ENCODE data around the gene IQSEC3.
"Not testable (repeated sequence)": the region's sequence is repeated elsewhere in the genome, so short reads cannot be mapped to it uniquely, and the experiment has no call there.

The IQSEC3 gene

DNA sequence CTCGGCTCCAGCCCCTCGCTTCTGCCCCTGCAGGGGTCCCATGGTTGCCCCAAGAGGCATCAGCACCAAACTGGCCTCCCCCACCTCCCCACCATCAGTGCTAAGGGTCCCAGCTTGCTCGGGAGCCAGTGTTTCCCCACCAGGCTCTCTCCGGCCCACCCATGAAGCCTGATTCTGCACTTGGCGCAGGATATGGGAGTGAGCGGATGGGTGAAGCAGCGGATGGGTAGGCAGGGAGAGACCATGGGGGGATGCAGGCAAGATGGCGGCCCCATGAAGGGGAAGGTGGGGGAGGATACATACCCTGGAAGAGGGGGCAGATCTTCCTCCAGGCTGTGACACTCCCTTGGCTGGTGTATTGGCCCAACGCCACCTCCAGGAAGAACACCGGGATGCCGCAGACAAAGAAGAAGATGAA, 137.7 kb downstream of the IQSEC3 start:
- no peak for DNase-seq

DNA sequence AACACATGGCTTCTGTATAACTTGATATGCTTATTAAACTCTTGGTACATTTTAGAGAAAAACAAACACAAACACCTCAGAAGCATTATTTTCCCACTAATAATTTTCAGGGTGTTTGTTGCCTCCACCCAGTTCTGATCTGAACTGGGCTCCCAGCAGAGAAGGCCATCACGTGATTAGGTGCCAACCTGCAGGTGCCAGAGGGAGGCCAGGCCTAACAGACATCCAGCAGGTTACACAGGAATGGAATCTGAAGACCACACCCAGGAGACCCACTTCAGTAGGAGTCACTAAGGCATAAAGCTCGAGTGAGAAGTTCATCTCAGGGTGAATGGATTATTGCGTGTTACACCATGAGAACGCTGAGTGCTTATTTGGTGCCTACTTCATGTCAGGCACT, 138.5 kb downstream of the IQSEC3 start:
- no peak for DNase-seq

DNA sequence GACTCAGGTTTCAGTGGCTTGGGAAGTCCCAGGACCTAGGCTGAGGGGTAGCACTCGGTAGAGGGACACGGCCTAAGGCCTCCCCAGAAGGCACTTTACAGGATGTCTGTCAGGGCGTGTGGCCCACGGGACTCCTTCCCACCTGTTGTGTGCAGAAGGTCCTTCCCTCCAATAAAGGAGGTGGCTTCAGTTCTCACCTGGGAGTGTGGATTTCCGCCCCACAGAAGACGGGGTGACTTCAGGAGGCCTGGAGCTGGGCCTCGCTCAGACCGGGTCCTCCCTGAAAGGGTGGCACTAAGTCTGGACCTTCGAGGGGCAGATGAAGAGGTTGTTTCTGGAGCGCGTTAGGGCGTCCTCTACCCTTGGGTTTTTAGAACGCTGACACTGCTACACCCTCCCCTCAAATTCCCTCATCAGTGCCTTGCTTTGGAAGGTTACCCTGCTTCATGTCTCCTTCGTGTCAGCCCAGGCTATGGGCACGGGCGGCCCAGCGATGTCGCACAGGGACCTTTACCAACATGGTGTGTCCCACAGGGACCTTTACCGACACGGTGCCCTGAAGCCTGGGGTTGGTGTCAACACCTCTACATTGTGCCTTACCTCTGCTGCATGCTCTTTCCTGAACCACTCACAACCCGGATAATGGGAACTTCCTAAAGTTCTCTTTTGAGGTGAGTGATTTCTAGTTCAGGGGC, 140.3 kb downstream of the IQSEC3 start:
- DNase-seq = no peak

DNA sequence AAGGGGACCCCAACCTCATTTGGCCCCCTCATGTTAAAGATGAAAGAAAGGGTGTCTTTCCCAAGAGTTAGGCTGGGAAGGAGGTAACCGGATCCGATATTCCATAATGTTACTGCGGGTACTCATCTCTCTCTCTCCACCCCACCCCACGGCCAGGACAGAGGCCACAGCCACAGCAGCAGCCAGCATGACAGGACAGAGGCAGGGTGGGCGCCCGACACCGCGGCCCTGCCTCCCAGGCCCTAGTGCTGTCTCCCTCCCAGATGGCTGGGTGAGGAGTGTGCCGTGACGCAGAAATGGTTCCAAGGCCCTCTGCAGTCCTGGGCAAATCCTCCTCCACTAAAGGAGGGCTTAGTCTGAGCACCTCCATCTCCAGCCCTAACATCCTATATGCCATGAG, 141.2 kb downstream of the IQSEC3 start:
- no peak for DNase-seq

DNA sequence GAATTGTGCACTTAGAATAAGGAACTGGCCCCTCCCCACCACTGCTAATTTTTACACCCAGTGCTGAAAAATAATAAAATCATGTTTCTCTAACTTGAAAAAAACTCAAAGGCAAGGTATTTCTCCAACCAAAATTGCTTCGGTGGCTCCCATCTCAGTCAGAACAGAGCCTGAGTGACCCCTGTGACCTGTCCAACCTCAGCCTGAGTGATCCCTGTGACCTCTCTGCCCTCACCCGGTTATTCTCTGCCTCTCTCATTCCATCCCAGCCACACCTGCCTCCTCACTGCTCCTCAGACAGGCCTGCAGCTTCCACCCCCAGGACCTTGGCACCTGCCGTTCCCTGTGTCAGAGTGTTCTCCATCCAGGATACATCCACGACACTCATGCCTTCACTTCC, 142.2 kb downstream of the IQSEC3 start:
- DNase-seq = no peak

DNA sequence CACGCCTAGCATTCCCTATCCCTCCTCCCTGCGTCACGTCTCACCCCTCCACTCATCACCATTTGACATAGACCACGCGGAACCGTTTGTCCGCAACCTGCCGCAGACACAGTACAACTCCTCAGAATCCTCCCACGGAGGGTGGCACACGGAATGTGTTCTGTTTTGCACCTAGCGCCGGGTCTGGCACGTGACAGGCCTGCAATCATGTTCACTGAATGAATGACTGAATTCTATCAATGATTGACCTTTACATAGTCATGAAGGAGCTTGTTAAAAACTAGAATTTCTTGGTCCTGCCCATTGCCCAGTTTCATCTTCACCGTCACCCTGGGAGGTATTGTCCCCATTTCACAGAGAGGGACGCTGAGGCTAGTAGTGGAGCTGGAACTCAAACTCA, 142.7 kb downstream of the IQSEC3 start:
- no peak for DNase-seq

DNA sequence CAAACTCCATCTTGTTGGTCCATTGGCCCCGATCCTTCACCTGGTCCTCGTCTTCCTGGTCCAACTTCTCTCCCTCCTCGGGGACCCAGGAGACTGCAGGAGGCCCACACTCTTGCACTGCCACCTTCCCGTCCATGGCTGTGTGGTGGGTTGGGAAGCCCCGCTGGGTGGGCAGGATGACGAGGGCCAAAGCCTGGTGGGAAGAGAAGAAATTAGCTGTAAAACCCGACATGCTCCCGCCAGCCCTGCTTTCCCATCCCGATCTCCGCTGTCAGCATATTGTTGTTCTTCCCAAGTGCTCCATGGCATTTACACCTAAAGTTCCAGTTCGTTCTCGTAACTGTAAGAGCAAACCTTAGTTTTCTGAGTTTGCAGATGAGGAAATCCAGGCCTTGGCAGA, 143.3 kb downstream of the IQSEC3 start:
- no peak for DNase-seq

DNA sequence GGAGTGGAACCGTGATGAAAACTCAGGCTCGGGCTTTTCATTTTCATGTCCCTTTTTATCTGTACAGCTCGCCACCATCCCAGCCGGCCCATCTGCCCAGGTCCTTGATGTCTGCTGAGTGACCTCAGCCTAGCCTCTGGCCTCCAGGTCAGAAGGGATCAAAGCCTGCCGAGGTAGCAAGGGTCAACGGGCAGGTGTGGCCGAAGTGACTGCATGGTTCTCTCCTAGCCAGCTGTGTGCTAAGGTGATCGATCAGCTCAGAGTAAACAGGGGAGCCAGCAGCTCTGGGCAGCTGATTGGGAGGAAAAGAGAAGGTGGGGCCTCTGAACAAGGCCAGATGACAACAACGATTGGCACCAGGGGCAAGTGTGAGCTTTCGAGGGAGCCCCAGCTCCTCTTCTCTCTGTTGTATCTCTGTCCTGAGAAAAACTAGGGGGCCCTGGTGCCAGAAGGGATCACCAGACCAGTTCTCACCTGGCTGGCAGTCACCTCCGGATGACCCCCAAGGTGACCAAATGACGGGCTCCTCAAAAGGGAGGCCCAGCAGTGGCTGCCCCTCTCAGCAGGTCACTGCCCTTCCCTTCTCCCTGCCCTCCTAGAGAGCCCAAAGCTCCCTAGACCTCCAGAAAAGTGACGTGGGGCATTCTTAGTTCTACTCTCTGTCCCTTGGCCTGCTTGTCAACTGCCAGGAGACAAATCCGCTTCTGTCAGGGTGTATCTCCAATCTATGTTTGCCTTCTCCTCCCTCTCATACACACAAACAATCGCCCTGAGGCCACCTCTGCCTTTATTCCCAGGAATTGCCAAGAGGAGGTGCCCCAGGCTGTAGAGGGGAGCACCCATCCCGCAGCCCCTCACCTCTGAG, 143.9 kb downstream of the IQSEC3 start:
- no peak for DNase-seq

DNA sequence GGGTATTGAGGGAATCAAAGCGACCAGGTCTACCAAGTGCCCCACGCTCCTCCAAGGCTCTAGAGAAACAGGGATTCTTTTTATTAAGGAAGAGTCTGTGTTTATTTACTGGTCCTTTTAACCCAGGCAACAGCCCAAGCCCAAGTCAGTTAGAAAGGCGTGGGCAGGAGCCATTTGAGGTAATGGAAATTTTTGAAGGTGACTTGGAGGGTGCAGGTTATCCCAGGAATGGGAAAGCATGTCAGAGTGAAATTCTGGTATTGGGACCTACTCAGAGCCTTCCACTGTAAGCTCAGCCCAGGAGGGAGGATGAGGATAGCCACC, 144.5 kb downstream of the IQSEC3 start:
- DNase-seq = no peak

DNA sequence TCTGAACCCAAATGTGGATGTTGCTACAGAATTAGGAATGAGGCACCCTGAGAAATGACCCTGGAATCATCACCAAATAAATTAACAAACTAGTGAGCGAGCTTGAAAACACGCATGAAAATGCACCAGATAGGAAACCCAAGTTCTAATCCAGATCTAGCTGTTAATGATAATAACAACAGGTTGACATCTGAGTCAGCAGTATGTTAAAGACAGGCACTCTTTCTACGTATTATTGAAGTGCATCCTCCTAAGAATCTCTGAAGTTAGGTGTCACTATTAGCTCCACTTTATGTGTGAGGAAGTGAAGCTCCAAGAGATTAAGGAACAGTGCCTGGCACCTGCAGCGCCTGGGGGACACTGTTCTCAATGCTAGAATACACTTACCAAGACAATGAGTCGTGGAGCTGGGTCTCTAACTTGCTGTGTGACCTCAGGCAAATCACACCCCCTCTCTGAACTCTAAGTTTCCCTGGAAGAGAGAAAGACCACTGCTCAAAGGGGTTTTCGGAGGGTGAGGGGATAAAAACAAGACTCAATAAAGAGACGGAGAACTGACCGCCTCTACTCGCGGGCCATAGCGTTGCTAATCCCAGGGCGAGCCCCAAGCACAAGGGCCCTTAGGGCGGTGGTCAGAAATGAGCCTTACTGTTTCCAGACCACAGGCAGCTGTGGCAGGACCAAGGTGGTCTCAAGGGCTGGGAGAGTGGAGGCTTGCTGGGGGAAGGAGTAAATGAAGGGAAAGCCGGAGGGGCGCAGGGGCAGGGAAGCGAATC, 145.3 kb downstream of the IQSEC3 start:
- no peak for DNase-seq

DNA sequence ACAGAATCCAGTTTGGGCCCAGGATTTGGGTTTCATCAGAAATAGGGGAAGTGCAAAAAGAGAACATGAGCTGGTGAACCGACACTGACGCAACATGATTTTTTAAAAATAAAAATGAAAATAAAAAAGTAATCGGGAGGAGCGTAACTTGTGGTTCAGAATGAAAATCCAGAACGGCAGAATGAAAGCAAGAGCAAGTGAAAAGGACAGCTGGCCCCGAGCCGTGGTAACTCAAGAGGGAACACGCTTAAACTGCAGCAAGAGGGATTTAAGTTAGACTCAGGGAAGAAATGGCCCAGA, 145.8 kb downstream of the IQSEC3 start:
- no peak for DNase-seq

DNA sequence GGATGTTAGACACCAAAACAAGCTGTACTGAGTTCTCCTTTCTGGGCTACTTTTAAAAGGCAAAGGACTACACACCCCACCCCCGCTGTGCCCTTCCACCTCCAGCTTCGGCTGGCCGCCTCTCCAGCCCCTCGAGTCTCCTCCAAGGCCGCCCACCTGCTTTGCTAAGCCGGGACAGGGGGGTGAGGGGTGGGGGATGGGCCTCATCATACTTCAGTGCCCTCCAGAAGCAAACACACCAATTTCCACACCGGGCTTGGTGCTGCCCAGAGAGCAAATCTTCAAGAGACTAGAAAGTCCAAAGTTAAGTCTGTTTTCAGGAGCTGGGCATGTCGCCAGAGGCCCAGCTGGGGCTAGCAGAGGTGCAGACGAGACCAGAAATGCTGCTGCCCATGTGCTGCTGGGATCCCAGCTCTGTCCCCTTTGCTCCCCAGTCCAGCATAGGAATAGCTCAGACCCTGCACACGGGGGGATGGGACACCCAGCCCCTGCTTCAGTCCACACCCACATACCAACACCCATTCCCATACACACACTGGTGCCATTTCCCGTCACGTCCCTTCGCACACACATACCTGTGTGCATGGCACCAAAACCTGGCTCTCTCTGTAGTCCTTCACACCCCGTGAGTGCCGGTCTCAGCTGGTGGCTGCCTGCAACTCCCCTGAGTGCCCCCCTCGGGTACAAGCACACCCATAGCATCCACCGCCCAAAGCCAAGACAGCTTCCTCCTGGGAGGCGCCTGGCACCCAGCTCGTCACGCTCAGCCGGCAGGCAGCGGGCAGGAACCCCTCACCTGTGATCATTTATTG, 146.4 kb downstream of the IQSEC3 start:
- no peak for DNase-seq

DNA sequence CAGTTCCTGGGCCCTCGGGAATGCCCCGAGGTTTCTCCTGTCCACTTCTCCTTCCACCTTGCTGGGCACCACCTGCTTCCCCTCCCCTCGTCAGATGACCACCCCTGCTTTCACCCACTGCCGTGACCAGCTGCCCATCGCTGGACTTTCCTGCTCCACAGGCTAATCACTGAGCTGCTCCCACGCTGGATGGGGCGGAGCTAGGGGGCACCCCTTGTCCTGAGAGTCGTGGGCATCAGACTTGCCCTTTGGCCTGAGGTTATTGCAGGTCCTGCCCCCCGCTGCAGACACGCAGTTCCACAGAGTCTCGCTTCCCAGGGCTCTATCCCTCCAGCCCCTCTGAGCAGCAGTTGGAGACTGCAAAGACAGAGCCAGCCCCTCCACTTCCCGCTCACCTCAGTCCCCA, 147.0 kb downstream of the IQSEC3 start:
- DNase-seq = no peak

DNA sequence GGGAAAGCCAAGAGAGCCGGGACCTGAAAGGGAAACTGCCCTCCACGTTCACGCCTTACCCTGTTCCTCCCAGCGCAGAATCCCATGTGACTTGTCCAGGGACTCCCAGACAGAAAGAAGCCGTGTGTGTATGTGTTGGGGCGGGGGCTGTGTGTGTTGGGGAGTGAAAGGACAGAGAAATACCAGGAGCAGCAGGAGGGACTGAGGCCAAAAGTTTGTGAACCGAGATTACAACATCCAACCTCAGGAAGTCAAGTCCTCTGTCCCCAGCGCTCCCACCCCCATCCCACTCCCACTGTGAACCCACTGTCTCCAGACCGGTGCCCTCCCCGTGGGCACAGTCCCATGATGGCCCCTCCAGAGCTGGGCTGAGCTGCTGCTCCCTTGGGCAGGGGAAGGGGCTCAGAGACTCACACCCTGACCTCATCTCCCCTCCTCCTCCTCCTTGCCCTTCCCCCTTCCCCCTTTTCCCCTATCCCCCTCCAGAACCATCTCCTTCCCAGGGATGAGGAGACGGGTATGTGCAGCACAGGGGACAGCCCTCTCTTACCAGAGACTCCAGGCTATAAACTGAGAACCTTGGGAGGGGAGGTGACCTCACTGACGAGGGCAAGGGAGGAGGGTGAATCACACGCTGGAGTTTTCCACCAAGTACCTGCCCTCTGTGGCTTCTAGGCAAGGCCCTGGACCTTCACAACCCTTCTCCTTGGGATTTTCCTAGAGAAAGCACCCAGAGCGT, 147.6 kb downstream of the IQSEC3 start, which contains the start of gene SLC6A12:
TSS of gene SLC6A12 (minus strand) at position 155 of the 739 bp plus-strand sequence. CDS start 4,171 bp downstream, outside the sequence.
- no peak for DNase-seq

DNA sequence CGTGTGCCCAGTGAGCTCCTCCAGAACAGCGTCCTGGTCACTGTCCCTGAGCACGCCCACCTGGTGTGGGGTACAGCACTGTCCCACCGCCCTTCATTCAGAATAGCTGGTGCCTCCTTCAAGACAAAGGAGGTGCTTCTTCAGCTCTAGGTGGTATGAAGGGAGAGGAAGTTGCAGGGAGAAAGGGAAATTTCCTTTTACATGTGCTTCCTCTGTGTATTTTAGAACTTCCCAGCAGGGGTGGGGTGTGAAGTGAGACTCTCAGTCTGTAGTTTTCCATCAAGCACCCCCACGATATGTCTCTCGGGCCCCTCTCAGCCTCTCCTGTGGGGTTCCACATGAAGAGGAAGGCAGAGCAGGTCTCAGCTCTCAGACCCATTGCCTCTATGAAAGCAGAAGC, 148.5 kb downstream of the IQSEC3 start:
- DNase-seq = no peak

DNA sequence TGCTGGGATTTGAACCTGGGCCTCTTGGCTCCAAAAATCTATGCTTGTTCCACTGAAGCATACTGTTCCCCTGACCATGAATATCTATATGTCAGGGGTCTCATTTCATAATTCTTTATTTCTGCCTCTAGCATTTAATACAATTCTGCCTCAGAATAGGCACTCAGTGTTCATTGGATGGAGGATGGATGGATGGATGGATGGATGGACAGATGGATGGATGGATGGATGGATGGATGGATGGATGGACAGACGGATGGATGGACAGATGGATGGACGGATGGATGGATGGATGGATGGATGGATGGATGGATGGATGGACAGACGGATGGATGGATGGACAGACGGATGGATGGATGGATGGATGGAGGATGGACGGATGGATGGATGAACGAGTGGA, 150.5 kb downstream of the IQSEC3 start:
- DNase-seq = not testable (repeated sequence)

DNA sequence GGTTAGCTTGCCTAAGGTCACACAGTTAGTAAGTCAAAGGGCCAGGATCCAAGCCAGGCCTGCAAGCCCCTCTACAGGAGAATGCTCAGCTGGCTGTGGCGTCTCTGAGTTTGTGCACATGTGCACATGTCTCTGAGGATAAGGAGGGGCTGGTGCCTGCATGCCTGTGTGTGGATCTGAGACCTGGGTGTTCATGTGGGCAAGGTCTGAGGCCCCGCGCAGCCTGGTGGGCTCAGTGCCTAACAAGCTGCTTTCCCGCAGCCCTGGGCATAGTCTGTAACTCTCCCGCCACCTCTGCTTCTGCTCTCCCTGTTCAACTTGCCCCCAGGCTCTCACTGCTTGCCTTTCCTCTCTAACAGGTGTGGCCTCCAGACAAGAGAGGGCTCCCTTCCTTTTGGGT, 151.7 kb downstream of the IQSEC3 start:
- DNase-seq = no peak

DNA sequence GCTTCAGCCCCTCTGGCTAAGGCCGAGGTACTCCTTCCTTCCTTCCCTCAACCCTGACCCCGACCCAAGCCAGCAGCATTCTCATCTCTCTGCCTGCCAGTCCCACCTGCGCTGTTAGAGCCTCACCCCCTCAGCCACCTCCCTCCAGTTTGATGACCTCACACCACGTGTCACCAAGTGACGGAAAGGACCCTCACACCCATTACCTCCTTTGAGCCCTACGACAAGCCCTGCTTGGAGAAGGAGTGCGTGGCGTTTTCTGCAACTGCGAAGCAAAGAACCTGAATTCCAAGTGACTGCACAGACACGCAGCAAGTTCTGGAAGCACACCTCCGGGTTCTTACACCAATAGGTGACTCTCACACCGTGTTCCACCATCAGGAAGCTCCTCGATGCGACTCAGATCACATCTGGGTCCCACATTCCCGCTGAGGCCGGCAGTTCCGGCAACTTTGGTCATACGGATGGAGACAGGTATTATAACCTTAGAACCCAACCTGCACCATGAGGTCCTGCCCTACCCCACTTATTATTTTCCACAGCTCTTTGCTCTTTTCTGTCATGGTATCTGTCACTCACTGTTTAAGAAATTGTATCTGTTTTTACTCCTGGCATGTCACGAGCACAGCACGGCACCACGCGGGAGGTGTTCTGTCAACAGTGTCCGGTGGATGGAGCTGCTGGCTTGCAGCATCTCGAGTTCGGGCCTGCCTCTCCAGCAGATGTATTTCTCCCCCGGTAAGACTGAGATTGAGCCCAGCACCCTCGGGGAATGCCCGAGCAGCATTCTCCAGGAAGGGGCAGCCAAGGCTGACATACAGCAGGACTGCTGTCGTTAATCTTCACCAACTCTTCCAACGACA, 152.4 kb downstream of the IQSEC3 start:
- DNase-seq = no peak

DNA sequence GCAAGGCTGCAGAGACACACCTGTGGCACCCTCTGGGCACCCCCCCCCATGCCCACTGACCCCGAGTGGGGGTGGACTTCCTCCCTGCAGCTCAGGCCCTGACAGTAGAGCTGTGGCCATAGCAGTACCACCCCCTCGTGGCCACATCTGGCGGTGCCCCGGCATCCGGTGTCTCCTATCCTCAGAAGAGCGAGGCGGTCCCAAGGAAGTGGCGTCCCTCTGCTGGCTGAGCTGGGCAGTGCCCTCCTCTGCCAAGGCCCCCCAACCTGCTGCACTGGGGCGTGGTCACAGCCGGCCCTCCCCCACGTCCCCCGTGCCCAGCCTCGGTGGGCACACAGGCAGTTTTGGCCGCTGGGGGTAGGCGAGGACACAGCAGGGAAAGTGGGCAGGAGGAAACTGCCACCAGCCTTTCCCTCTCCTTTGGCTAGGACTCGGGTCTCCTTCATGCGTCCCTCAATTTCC, 153.4 kb downstream of the IQSEC3 start:
- peak; percentile 75 to 79 for DNase-seq

DNA sequence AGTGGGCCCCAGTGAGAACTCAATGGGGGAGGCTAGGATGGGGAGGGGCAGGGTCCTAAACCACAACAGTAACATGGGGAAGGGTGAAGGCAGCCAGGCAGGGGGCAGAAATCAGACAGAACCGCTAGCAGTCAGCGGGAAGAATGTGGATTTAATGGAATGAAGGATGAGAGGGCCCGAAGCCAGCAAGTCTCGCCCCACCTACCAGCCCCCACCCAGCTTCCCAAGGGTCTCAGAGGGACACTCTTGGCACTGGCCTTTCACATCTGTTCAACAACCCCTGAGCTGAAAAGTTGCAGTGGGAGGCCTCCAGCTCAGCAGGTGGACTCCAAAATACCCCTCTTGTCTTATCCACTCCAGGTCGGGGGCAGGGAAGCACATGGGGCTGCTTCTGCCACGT, 153.9 kb downstream of the IQSEC3 start:
- no peak for DNase-seq

DNA sequence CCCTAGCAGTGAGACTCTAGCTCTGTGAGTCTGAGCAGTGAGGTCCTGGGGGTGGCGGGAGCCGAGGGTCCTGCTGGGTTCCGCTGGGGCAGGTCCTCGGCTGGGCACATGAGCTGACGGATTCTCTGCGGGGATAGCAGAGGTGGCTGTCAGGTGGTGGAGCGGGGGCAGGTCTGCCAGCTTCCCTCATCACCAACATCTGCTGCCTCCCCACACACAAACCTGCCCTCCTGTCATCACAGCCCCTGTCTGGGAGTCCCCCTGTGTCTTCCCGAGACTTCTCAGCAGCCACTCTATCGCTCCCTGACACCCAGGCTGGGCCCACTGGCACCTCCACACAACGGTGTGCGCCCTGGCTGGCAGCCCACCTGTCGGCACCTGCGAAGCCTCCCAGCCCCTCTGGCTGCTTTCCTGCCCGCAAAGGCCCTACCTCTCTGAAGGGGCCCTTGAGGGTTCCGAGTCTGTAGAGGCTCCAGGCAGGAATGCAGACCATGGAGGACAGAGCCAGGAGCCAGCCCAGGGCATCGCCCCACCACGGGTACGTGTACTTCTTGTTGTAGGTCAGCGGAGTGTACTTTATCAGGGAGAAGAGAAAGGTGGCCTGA, 154.5 kb downstream of the IQSEC3 start:
- DNase-seq = no peak
